Astrocyte (in vitro differentiated cells and primary cell): ENCODE results near the gene ATP1A2. TPM values are rescaled to one million over a fixed set of nuclear protein-coding genes. Genes with fewer than 3 reads are reported as not detected.

Experiments used
- DNase-seq: peaks from one replicate; pipeline ENCODE4 v3.0.0-alpha.2; 2010; ENCODE audit warnings: low read depth
- FAIRE-seq: peaks from 2 replicates; lab custom pipeline; 2011; peaks lifted over from hg19 to GRCh38; lab: Jason Lieb, UNC
- H2AFZ ChIP-seq: 2 replicates; pipeline ENCODE4 v1.6.0; 2012; ENCODE audit warnings: low read depth, low read length, inconsistent platforms
- H3K27ac ChIP-seq: 2 replicates; pipeline ENCODE4 v1.5.1; 2011; ENCODE audit warnings: low read depth, low read length, inconsistent platforms
- H3K27me3 ChIP-seq: 2 replicates; pipeline ENCODE4 v1.6.0; 2011; ENCODE audit warnings: low read length, inconsistent platforms; ENCODE audit not compliant: insufficient read depth
- H3K36me3 ChIP-seq: 2 replicates; pipeline ENCODE4 v1.5.1; 2011; ENCODE audit warnings: low read length, inconsistent platforms; ENCODE audit not compliant: insufficient read depth
- H3K4me1 ChIP-seq: 2 replicates; pipeline ENCODE4 v1.5.1; 2011; ENCODE audit warnings: low read length, inconsistent platforms; ENCODE audit not compliant: insufficient read depth
- H3K4me2 ChIP-seq: 2 replicates; pipeline ENCODE4 v1.6.0; 2012; ENCODE audit warnings: low read length, inconsistent platforms
- H3K4me3 ChIP-seq: 2 replicates; pipeline ENCODE4 v1.5.1; 2011; ENCODE audit warnings: low read depth, mild to moderate bottlenecking, low read length, inconsistent platforms; ENCODE audit not compliant: insufficient read depth
- H3K79me2 ChIP-seq: 2 replicates; pipeline ENCODE4 v1.6.0; 2012; ENCODE audit warnings: mild to moderate bottlenecking, low read length, inconsistent platforms; ENCODE audit not compliant: insufficient read depth
- H3K9ac ChIP-seq: 2 replicates; pipeline ENCODE4 v1.6.0; 2012; ENCODE audit warnings: mild to moderate bottlenecking, low read length, inconsistent platforms
- H3K9me3 ChIP-seq: 2 replicates; pipeline ENCODE4 v1.5.1; 2012; ENCODE audit warnings: low read depth, mild to moderate bottlenecking, low read length, inconsistent platforms; ENCODE audit not compliant: insufficient read depth
- H4K20me1 ChIP-seq: 2 replicates; pipeline ENCODE4 v1.6.0; 2012; ENCODE audit warnings: low read length, inconsistent platforms; ENCODE audit not compliant: insufficient read depth
- H3K27ac Mint-ChIP-seq: one replicate; pipeline ENCODE4 v1.8.0; 2021; ENCODE audit warnings: mild to moderate bottlenecking, mixed read lengths; ENCODE audit not compliant: unreplicated experiment
- H3K27me3 Mint-ChIP-seq: one replicate; pipeline ENCODE4 v1.8.0; 2021; ENCODE audit warnings: low read depth, mixed read lengths; ENCODE audit not compliant: unreplicated experiment
- H3K36me3 Mint-ChIP-seq: one replicate; pipeline ENCODE4 v1.8.0; 2021; ENCODE audit warnings: low read depth, mixed read lengths; ENCODE audit not compliant: unreplicated experiment
- H3K4me1 Mint-ChIP-seq: one replicate; pipeline ENCODE4 v1.8.0; 2021; ENCODE audit warnings: low read depth, mixed read lengths; ENCODE audit not compliant: unreplicated experiment
- H3K4me3 Mint-ChIP-seq: one replicate; pipeline ENCODE4 v1.8.0; 2021; ENCODE audit warnings: mild to moderate bottlenecking, moderate library complexity, mixed read lengths; ENCODE audit not compliant: unreplicated experiment
- H3K9me3 Mint-ChIP-seq: one replicate; pipeline ENCODE4 v1.8.0; 2021; ENCODE audit warnings: mild to moderate bottlenecking, mixed read lengths; ENCODE audit not compliant: unreplicated experiment
- CTCF ChIP-seq: IDR thresholded peaks from 2 replicates; pipeline ENCODE4 v1.5.1; 2011; ENCODE audit warnings: low read depth, mild to moderate bottlenecking, inconsistent platforms, low read length, moderate library complexity; ENCODE audit not compliant: insufficient read depth
- EZH2 ChIP-seq: IDR thresholded peaks from 2 replicates; pipeline ENCODE4 v1.6.1; 2012; ENCODE audit warnings: mild to moderate bottlenecking, low read length, inconsistent platforms; ENCODE audit not compliant: insufficient read depth
- total RNA-seq: library from RNA; stranded (reverse); gene quantifications from 2 replicates; pipeline ENCODE4 v1.2.1, GENCODE V29; 2021

The ATP1A2 gene
- total RNA-seq, 1 donor from 2014 or later, result 2.5 TPM

GRCh38 chr1:160075836-160076235 lies 39.7 kb upstream of the ATP1A2 start:
- Histone ChIP-seq H3K9ac (no peak overlapping the region), H3K36me3 (no peaks in the 10 kb centered on the region), H3K4me2 (no peak overlapping the region), H3K9me3 (no peaks in the 10 kb centered on the region), H3K27me3 (peaks cover 39% of the 10 kb centered on the region), H3K4me1 (peaks cover 4% of the 10 kb centered on the region), H4K20me1 (no peaks in the 10 kb centered on the region), H3K27ac (no peak overlapping the region), H3K4me3 (no peak overlapping the region), H2AFZ (no peak overlapping the region), H3K79me2 (no peaks in the 10 kb centered on the region)
- Mint-ChIP-seq H3K36me3 (no peaks in the 10 kb centered on the region), H3K27ac (no peak overlapping the region), H3K27me3 (peaks cover 53% of the 10 kb centered on the region), H3K4me3 (no peak overlapping the region), H3K9me3 (no peaks in the 10 kb centered on the region), H3K4me1 (peaks cover 4% of the 10 kb centered on the region)
- FAIRE-seq (no peak), DNase-seq (no peak)
- no peak for TF ChIP-seq EZH2

GRCh38 chr1:160076295-160076694 lies 39.3 kb upstream of the ATP1A2 start:
- peaks cover 39% of the 10 kb centered on the region for H3K27me3 ChIP-seq
- FAIRE-seq (no peak), DNase-seq (peak; percentile 17)
- no peaks in the 10 kb centered on the region for H3K79me2 ChIP-seq
- peaks cover 55% of the 10 kb centered on the region for H3K27me3 Mint-ChIP-seq
- no peak overlapping the region for H3K9ac ChIP-seq
- no peaks in the 10 kb centered on the region for H3K36me3 ChIP-seq
- no peak overlapping the region for H3K4me2 ChIP-seq
- no peak overlapping the region for H3K4me3 Mint-ChIP-seq
- no peak for TF ChIP-seq CTCF
- TF ChIP-seq EZH2, result no peak
- H4K20me1 ChIP-seq, result no peaks in the 10 kb centered on the region
- H3K9me3 Mint-ChIP-seq, result no peaks in the 10 kb centered on the region
- no peaks in the 10 kb centered on the region for H3K9me3 ChIP-seq
- no peak overlapping the region for H3K4me3 ChIP-seq
- no peak overlapping the region for H3K27ac ChIP-seq
- no peaks in the 10 kb centered on the region for H3K36me3 Mint-ChIP-seq
- H3K4me1 ChIP-seq, result peaks cover 6% of the 10 kb centered on the region
- H2AFZ ChIP-seq, result no peak overlapping the region
- no peak overlapping the region for H3K27ac Mint-ChIP-seq
- H3K4me1 Mint-ChIP-seq, result peaks cover 4% of the 10 kb centered on the region

- Histone ChIP-seq H3K4me2 (no peak overlapping the region), H3K9me3 (no peaks in the 10 kb centered on the region), H3K4me1 (peaks cover 6% of the 10 kb centered on the region), H3K27ac (no peak overlapping the region), H3K36me3 (no peaks in the 10 kb centered on the region), H3K9ac (no peak overlapping the region), H4K20me1 (no peaks in the 10 kb centered on the region), H2AFZ (no peak overlapping the region), H3K4me3 (no peak overlapping the region), H3K27me3 (peaks cover 43% of the 10 kb centered on the region), H3K79me2 (no peaks in the 10 kb centered on the region)
- TF ChIP-seq EZH2 (no peak), CTCF (no peak)
- Mint-ChIP-seq H3K4me1 (peaks cover 4% of the 10 kb centered on the region), H3K36me3 (no peaks in the 10 kb centered on the region), H3K27ac (no peak overlapping the region), H3K9me3 (no peaks in the 10 kb centered on the region), H3K27me3 (peaks cover 56% of the 10 kb centered on the region), H3K4me3 (no peak overlapping the region)
- DNase-seq (no peak), FAIRE-seq (no peak)
Measured at GRCh38 chr1:160077486-160077885, 38.1 kb upstream of the ATP1A2 start.
